HepG2 (cell line): Measurements from ENCODE around the gene TUBB8. TPM values are rescaled to one million over a fixed set of nuclear protein-coding genes. Genes with fewer than 3 reads are reported as not detected.
A peak's percentile ranks its signal among the peaks of the same experiment; 100 is the strongest.

Experiments used
- ATAC-seq: fragments of 200-7000 bp; cut with Tn5 transposase; 3 replicates; pipeline ENCODE4 v1.9.1; 2020; ENCODE audit warnings: mild to moderate bottlenecking, moderate library complexity
- BruUV-seq: library from RNA; stranded (reverse); fragments of 400-500 nt; replicated peaks from 2 replicates; lab custom pipeline; 2021; lab: Mats Ljungman, UMichigan
- CTCF ChIA-PET: fragments of 300-600 bp; formaldehyde crosslinking; extraction: SDS; loops from one replicate; lab custom pipeline; 2021; ENCODE audit warnings: low total read pairs, inconsistent platforms, low intra/inter-chr PET ratio; lab: Yijun Ruan, JAX
- POLR2A ChIA-PET: fragments of 350-600 bp; sonication (Branson Sonifier 250); formaldehyde crosslinking; loops from one replicate; lab custom pipeline; 2020; ENCODE audit warnings: antibody characterized with exemption, inconsistent platforms; lab: Yijun Ruan, JAX
- DNase-seq: peaks from one replicate; pipeline ENCODE4 v3.0.0-alpha.2; 2015; ENCODE audit warnings: low spot score
- FAIRE-seq: peaks from 3 replicates; lab custom pipeline; 2011; peaks lifted over from hg19 to GRCh38; lab: Jason Lieb, UNC
- H2AFZ ChIP-seq: one replicate; pipeline ENCODE4 v1.6.1; 2011; ENCODE audit warnings: low read length, inconsistent platforms
- H3K27ac ChIP-seq: fragments of 300-600 bp; 3 replicates; pipeline ENCODE4 v1.8.0; 2011; ENCODE audit warnings: mixed run types, mild to moderate bottlenecking, mixed read lengths, low read length, inconsistent platforms; ENCODE audit not compliant: insufficient read depth; ENCODE audit errors: extremely low read length
- H3K27me3 ChIP-seq, 2 experiments: fragments of 200-600 bp in 1 of 2; 2 replicates in 1 of 2; 3 replicates in 1 of 2; pipeline versions ENCODE4 v1.6.0 to v1.8.0; 2011; ENCODE audit warnings: low read length in 2 of 2, mild to moderate bottlenecking in 2 of 2, moderate library complexity in 2 of 2, inconsistent platforms in 1 of 2; ENCODE audit not compliant: insufficient read depth in 2 of 2, control insufficient read depth in 1 of 2
- H3K36me3 ChIP-seq, 2 experiments: fragments of 200-600 bp in 1 of 2; replicated peaks in 1 of 2; 2 replicates in 1 of 2; 3 replicates in 1 of 2; pipeline versions ENCODE4 v1.5.1 to v1.8.0; 2011; ENCODE audit warnings: low read length in 2 of 2, inconsistent platforms in 1 of 2; ENCODE audit not compliant: insufficient read depth in 2 of 2, control insufficient read depth in 1 of 2
- H3K4me1 ChIP-seq: 2 replicates; pipeline ENCODE4 v1.5.1; 2012; ENCODE audit warnings: low read length, inconsistent platforms; ENCODE audit not compliant: insufficient read depth
- H3K4me2 ChIP-seq: 2 replicates; pipeline ENCODE4 v1.6.0; 2011; ENCODE audit warnings: low read depth, low read length, inconsistent platforms
- H3K4me3 ChIP-seq, 3 experiments: fragments of 200-600 bp in 1 of 3; sonication (generic), shearing (Covaris generic) in 1 of 3; replicated peaks in 1 of 3; 2 replicates each; pipeline ENCODE4 v1.5.1; 2011 to 2016; ENCODE audit warnings: low read length in 3 of 3, inconsistent platforms in 2 of 3, low read depth in 2 of 3, mild to moderate bottlenecking in 2 of 3, control low read depth in 1 of 3, mixed read lengths in 1 of 3; ENCODE audit not compliant: insufficient read depth in 1 of 3
- H3K79me2 ChIP-seq: one replicate; pipeline ENCODE4 v1.6.1; 2011; ENCODE audit warnings: low read length, inconsistent platforms; ENCODE audit not compliant: insufficient read depth
- H3K9ac ChIP-seq: 2 replicates; pipeline ENCODE4 v1.6.0; 2011; ENCODE audit warnings: mild to moderate bottlenecking, low read depth, low read length, inconsistent platforms; ENCODE audit not compliant: insufficient read depth
- H3K9me3 ChIP-seq: 2 replicates; pipeline ENCODE4 v1.5.1; 2012; ENCODE audit warnings: mild to moderate bottlenecking, low read length
- H4K20me1 ChIP-seq: 2 replicates; pipeline ENCODE4 v1.6.0; 2011; ENCODE audit warnings: inconsistent platforms, mild to moderate bottlenecking, low read length, moderate library complexity; ENCODE audit not compliant: insufficient read depth
- HIVEP1 ChIP-seq: sonication (generic); formaldehyde crosslinking; IDR thresholded peaks from 2 replicates; pipeline ENCODE4 v1.4.0; 2020; ENCODE audit warnings: mild to moderate bottlenecking, missing genetic modification reagents
- KDM6A ChIP-seq: IDR thresholded peaks from 2 replicates; pipeline ENCODE4 v1.6.1; 2016; ENCODE audit warnings: low read depth
- MYC ChIP-seq: sonication (generic); formaldehyde crosslinking; IDR thresholded peaks from 2 replicates; pipeline ENCODE4 v1.9.0; 2021; ENCODE audit warnings: missing genetic modification reagents, borderline replicate concordance
- TEAD2 ChIP-seq: sonication (generic); formaldehyde crosslinking; IDR thresholded peaks from 2 replicates; pipeline ENCODE4 v1.9.0; 2021; ENCODE audit warnings: missing genetic modification reagents
- TP53 ChIP-seq: sonication (generic); formaldehyde crosslinking; conservative IDR thresholded peaks from 2 replicates; pipeline ENCODE4 v1.4.0; 2020; ENCODE audit warnings: missing genetic modification reagents
- U2AF1 ChIP-seq: fragments of 200-400 bp; formaldehyde crosslinking; optimal IDR thresholded peaks from 2 replicates; pipeline ENCODE3; 2017; ENCODE audit warnings: mild to moderate bottlenecking, low read depth, low read length
- ZNF670 ChIP-seq: sonication (generic); formaldehyde crosslinking; IDR thresholded peaks from 2 replicates; pipeline ENCODE4 v1.8.0; 2022; ENCODE audit warnings: mild to moderate bottlenecking, missing genetic modification reagents, borderline replicate concordance
- WGBS: methylation state at CpG from one replicate; pipeline ENCODE4 v1.1.6; 2017; ENCODE audit warnings: low lambda C conversion rate; 5-methylcytosine and 5-hydroxymethylcytosine counted together
- in situ Hi-C: cut with HindIII; loops from 2 replicates; pipeline ENCODE4 v1.10.0; 2017; ENCODE audit warnings: low pct_unique_long_range_greater_than_20kb; ENCODE audit not compliant: extremely low pct_ligation_motif_present
- intact Hi-C: fragments of 100-400 bp; cut with micrococcal nuclease; formaldehyde crosslinking; loops from one replicate; pipeline ENCODE4 v1.10.0; 2022; ENCODE audit not compliant: unreplicated experiment
- polyA plus RNA-seq, 8 experiments: library from polyadenylated mRNA; depleted of rRNA in 3 of 8; stranded (reverse) in 7 of 8; unstranded in 1 of 8; fragments of >200 nt; fragmentation: Illumina TruSeq in 4 of 8; extraction: Trizol in 4 of 8; gene quantifications; 2 replicates each; pipeline versions ENCODE4 v1.2.1 to v1.2.3, GENCODE V29; 2011 to 2016; ENCODE audit warnings: low read depth in 4 of 8, missing spikeins in 1 of 8, mixed read lengths in 1 of 8; ENCODE audit not compliant: insufficient read depth in 1 of 8
- total RNA-seq, 5 experiments: library from RNA; depleted of rRNA; stranded (reverse); fragments of >200 nt; fragmentation: Illumina TruSeq; extraction: Trizol; gene quantifications; 2 replicates each; pipeline ENCODE4 v1.2.3, GENCODE V29; 2016; ENCODE audit warnings: low read depth in 1 of 5
- TF ChIP-seq, protein P1 (sequence below), 2 experiments: sonication (generic) in 1 of 2; formaldehyde crosslinking in 1 of 2; IDR thresholded peaks; 2 replicates each; pipeline versions ENCODE4 v1.5.1 to v1.6.1; 2011 to 2020; ENCODE audit warnings: borderline replicate concordance in 1 of 2, low read depth in 1 of 2, low read length in 1 of 2, mild to moderate bottlenecking in 1 of 2, missing genetic modification reagents in 1 of 2, moderate library complexity in 1 of 2
- TF ChIP-seq, protein P2 (sequence below): sonication (generic); formaldehyde crosslinking; IDR thresholded peaks from 2 replicates; pipeline ENCODE4 v1.4.0; 2020; ENCODE audit warnings: mild to moderate bottlenecking, low read depth, missing genetic modification reagents
- TF ChIP-seq, protein P3 (sequence below): sonication (generic); formaldehyde crosslinking; IDR thresholded peaks from 2 replicates; pipeline ENCODE4 v1.5.0; 2020; ENCODE audit warnings: mild to moderate bottlenecking, low read depth, missing genetic modification reagents, borderline replicate concordance
- TF ChIP-seq, protein P4 (sequence below): fragments of 450-650 bp; IDR thresholded peaks from 2 replicates; pipeline ENCODE4 v1.6.1; 2016

The TUBB8 gene
- total and polyA plus RNA-seq, 2 of the 13 experiments (the other 11 are each of a cell fraction or from before 2014, with no cell fraction given) = 0.31 to 0.50 TPM

DNA sequence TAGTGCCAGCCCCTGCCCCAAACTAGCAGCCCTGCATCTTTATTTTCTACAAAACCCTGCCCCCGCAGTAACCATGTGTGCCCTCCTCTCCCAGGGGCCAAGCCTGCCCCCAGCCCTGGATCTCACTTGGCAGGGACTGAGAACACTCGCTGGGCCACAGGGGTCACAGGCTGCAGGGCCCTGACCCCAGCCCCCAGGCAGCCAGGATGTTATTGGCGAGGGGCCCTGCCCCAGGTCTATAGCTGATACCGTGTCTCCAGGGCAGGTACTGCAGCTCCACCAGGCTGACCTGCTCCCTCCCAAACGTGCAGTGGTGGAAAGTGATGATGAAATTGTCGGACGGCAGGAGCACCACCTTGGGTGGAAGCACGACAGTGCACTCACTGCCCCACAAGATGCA lies 35.9 kb upstream of the TUBB8 start (continued):
- TF ChIP-seq, protein P1, sequence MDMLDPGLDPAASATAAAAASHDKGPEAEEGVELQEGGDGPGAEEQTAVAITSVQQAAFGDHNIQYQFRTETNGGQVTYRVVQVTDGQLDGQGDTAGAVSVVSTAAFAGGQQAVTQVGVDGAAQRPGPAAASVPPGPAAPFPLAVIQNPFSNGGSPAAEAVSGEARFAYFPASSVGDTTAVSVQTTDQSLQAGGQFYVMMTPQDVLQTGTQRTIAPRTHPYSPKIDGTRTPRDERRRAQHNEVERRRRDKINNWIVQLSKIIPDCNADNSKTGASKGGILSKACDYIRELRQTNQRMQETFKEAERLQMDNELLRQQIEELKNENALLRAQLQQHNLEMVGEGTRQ (IDR thresholded peaks at IDR 0.05; ENCODE audit: low read depth, low read length) = no peak
- TF ChIP-seq, protein P1 (CRISPR knock-in tag; IDR thresholded peaks at IDR 0.05; ENCODE audit: borderline replicate concordance) = no peak
- TF ChIP-seq KDM6A (CRISPR knock-in tag) (no peak), MYC (no peak), HIVEP1 (CRISPR knock-in tag) (no peak), TEAD2 (CRISPR knock-in tag) (no peak), ZNF670 (CRISPR knock-in tag) (no peak), U2AF1 (no peak)
- TF ChIP-seq, protein P2, sequence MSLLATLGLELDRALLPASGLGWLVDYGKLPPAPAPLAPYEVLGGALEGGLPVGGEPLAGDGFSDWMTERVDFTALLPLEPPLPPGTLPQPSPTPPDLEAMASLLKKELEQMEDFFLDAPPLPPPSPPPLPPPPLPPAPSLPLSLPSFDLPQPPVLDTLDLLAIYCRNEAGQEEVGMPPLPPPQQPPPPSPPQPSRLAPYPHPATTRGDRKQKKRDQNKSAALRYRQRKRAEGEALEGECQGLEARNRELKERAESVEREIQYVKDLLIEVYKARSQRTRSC = no peak
- TF ChIP-seq, protein P3, sequence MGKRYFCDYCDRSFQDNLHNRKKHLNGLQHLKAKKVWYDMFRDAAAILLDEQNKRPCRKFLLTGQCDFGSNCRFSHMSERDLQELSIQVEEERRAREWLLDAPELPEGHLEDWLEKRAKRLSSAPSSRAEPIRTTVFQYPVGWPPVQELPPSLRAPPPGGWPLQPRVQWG (CRISPR knock-in tag) = no peak

DNA sequence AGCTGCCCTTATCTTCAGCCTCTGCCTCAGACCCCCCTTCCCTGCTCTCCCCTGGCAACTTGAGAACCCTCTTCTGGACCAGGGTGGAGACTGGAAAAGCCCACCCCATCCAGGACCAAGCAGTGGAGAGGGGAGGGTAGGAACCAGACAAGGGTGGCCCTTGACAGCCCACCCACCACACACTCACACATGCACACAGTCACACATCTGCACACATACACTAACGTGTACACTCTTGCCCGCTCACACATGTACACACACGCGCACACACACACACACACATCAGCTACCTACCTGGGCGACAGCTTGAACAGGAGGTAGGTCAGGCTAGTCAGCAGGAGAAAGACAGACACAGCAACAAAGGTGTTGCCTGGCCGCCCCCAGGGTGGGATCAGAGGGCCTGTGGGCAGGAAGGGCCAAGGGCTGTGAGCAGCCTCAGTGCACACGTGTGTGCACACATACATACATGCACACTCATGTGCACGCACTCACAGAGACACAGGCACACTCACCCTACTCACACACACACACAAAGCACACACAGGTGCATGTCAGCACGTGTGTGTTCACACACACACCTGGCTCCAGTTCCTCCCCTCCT lies 34.9 kb upstream of the TUBB8 start:
- ChIA-PET CTCF (no interaction called here), POLR2A (no interaction called here)
- Histone ChIP-seq H4K20me1 (no peaks in the 10 kb centered on the region), H3K4me2 (no peak overlapping the region), H3K36me3 (no peaks in the 10 kb centered on the region), H3K4me3 (no peak overlapping the region), H3K4me1 (peaks cover 11% of the 10 kb centered on the region), H3K79me2 (no peaks in the 10 kb centered on the region), H3K27ac (no peak overlapping the region), H3K9ac (no peak overlapping the region), H3K9me3 (no peaks in the 10 kb centered on the region), H3K27me3 (peaks cover 5 to 11% of the 10 kb centered on the region in 2 experiments; a peak in 3 of 5 replicates), H2AFZ (no peak overlapping the region)
- in situ Hi-C loops = no loop called here
- TF ChIP-seq, protein P4, sequence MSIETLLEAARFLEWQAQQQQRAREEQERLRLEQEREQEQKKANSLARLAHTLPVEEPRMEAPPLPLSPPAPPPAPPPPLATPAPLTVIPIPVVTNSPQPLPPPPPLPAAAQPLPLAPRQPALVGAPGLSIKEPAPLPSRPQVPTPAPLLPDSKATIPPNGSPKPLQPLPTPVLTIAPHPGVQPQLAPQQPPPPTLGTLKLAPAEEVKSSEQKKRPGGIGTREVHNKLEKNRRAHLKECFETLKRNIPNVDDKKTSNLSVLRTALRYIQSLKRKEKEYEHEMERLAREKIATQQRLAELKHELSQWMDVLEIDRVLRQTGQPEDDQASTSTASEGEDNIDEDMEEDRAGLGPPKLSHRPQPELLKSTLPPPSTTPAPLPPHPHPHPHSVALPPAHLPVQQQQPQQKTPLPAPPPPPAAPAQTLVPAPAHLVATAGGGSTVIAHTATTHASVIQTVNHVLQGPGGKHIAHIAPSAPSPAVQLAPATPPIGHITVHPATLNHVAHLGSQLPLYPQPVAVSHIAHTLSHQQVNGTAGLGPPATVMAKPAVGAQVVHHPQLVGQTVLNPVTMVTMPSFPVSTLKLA = peak; percentile 54
- no peak for TF ChIP-seq TP53
- no peak for DNase-seq
- WGBS = 56% methylated on average over 7 of the region's 9 CpGs
- BruUV-seq = no TSS peak
- intact Hi-C loops = no loop called here
- FAIRE-seq = no peak
- ATAC-seq = no peak
